ENCODE results near the gene BAMBI. TPM values are rescaled to one million over a fixed set of nuclear protein-coding genes. Genes with fewer than 3 reads are reported as not detected.

BAMBI gene
- total RNA-seq, 2 donors from 2014 or later, result 23.7 to 54.8 TPM

GRCh38 chr10:28668363-28669226, 8.7 kb upstream of the BAMBI start:
- ATAC-seq (peak; percentile 91 to 97), DNase-seq (peak; percentile 74)
- intact Hi-C loops (cut with DNase I), result loop anchor here in 1 of 2 donors (10.0 kb wide), 1 partner anchor 636 kb away; no protein-coding TSS in a partner anchor

GRCh38 chr10:28669227-28670173, 7.8 kb upstream of the BAMBI start:
- intact Hi-C loops (cut with DNase I), result loop anchor here in 1 of 2 donors (10.0 kb wide), 1 partner anchor 635 kb away; no protein-coding TSS in a partner anchor
- ATAC-seq, result no peak
- no peak for DNase-seq

- DNase-seq, result no peak
- ATAC-seq, result no peak
- intact Hi-C loops (cut with DNase I), result loop anchor here (5.0 kb wide), 3 partner anchors 133 to 318 kb away; no protein-coding TSS in a partner anchor
These were observed 2.5 kb upstream of the BAMBI start for GRCh38 chr10:28674782-28675181.

GRCh38 chr10:28676326-28676967, 874 bp upstream of the BAMBI start:
- no peak for DNase-seq
- intact Hi-C loops (cut with DNase I), result loop anchor here (5.0 kb wide), 3 partner anchors 131 to 316 kb away; no protein-coding TSS in a partner anchor
- ATAC-seq, result peak; percentile 9 to 19

- intact Hi-C loops (cut with DNase I), result loop anchor here (5.0 kb wide), 3 partner anchors 129 to 314 kb away; no protein-coding TSS in a partner anchor
- peak; percentile 42 for DNase-seq
- ATAC-seq, result peak; percentile 8 to 28
These were observed 766 bp downstream of the BAMBI start for GRCh38 chr10:28677888-28678686.

GRCh38 chr10:28678687-28679457, 1.6 kb downstream of the BAMBI start:
- DNase-seq (no peak), ATAC-seq (peak in 1 of 2 donors; percentile 5)
- intact Hi-C loops (cut with DNase I), result loop anchor here (5.0 kb wide), 3 partner anchors 128 to 313 kb away; no protein-coding TSS in a partner anchor

- ATAC-seq, result no peak
- DNase-seq, result no peak
- intact Hi-C loops (cut with DNase I), result loop anchor here (5.0 kb wide), 3 partner anchors 128 to 313 kb away; no protein-coding TSS in a partner anchor
These were observed 2.4 kb downstream of the BAMBI start for GRCh38 chr10:28679581-28680357.

GRCh38 chr10:28680358-28680752, 3.0 kb downstream of the BAMBI start:
- intact Hi-C loops (cut with DNase I), result no loop called here
- DNase-seq (no peak), ATAC-seq (no peak)

GRCh38 chr10:28681291-28681763, 4.0 kb downstream of the BAMBI start:
- DNase-seq, result no peak
- intact Hi-C loops (cut with DNase I), result no loop called here
- ATAC-seq, result no peak

DNA sequence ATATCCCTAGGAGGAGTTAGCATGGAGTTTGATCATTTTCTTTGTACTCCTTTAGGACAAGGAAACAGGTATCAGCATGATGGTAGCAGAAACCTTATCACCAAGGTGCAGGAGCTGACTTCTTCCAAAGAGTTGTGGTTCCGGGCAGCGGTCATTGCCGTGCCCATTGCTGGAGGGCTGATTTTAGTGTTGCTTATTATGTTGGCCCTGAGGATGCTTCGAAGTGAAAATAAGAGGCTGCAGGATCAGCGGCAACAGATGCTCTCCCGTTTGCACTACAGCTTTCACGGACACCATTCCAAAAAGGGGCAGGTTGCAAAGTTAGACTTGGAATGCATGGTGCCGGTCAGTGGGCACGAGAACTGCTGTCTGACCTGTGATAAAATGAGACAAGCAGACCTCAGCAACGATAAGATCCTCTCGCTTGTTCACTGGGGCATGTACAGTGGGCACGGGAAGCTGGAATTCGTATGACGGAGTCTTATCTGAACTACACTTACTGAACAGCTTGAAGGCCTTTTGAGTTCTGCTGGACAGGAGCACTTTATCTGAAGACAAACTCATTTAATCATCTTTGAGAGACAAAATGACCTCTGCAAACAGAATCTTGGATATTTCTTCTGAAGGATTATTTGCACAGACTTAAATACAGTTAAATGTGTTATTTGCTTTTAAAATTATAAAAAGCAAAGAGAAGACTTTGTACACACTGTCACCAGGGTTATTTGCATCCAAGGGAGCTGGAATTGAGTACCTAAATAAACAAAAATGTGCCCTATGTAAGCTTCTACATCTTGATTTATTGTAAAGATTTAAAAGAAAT, 4.8 kb downstream of the BAMBI start:
- DNase-seq (no peak), ATAC-seq (no peak)
- intact Hi-C loops (cut with DNase I), result no loop called here

- DNase-seq (no peak), ATAC-seq (no peak)
- intact Hi-C loops (cut with DNase I), result no loop called here
These were observed 7.0 kb downstream of the BAMBI start for GRCh38 chr10:28684157-28684985.

GRCh38 chr10:28684986-28685580, 7.8 kb downstream of the BAMBI start:
- no peak for ATAC-seq
- intact Hi-C loops (cut with DNase I), result no loop called here

GRCh38 chr10:28685717-28686116, 8.4 kb downstream of the BAMBI start:
- DNase-seq (no peak), ATAC-seq (no peak)
- intact Hi-C loops (cut with DNase I), result no loop called here

More at GRCh38 chr10:28684986-28685580, 7.8 kb downstream of the BAMBI start:
- DNase-seq, result no peak

Data from left cardiac atrium (tissue), 4 donors.